Head of caudate nucleus (tissue), 42 donors: ENCODE results near the gene GRIA3.

Experiments
- DNase-seq, 42 donors: peaks; one replicate each; pipeline versions ENCODE4 v3.0.0 to v3.0.0-alpha.2; 2020 to 2021; ENCODE audit warnings: mixed read lengths in 7 of 42
- intact Hi-C: fragments of 100-400 bp; cut with DNase I; formaldehyde crosslinking; loops from one replicate; pipeline ENCODE4 v1.15.0; 2022

Gene GRIA3

DNA sequence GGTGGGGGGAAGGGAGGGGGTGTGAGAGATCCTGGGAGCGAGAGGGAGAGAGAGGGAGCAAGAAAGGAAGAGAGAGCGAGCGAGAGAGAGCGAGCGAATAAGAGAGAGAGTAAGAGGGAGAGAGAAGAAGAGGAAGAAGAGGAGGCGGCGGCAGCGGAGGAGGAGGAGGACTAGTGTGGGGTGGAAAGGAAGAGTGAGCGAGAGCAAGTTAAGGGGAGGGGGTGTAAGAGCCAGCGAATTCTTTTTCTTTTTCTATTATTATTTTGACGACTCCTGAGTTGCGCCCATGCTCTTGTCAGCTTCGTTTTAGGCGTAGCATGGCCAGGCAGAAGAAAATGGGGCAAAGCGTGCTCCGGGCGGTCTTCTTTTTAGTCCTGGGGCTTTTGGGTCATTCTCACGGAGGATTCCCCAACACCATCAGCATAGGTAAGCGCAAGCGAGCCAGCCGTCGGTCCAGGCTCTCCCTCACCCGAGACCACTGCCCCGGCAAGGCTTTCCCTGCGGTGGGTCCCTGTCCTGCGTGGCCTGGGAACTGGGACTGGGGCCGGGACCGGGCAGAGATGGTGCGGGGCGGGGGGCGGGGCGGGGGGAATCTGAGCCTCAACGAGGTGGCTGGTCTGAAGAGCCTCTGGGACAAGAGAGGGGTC lies at the start of gene GRIA3:
Gene GRIA3 (plus strand): TSS at position 60 of the 647 bp plus-strand sequence. CDS start 258 bp downstream, at position 318.
- intact Hi-C loops: loop anchor here (10.0 kb wide), 1 partner anchor 240 kb away; no protein-coding TSS in a partner anchor
- peak in 39 of 42 donors; percentile 17 to 72 (median 46) for DNase-seq

GRCh38 chrX:123138473-123138872 lies 45.6 kb upstream of the GRIA3 start:
- intact Hi-C loops: no loop called here
- DNase-seq: no peak

GRCh38 chrX:123140454-123140853 lies 43.6 kb upstream of the GRIA3 start:
- intact Hi-C loops: no loop called here
- no peak for DNase-seq

DNA sequence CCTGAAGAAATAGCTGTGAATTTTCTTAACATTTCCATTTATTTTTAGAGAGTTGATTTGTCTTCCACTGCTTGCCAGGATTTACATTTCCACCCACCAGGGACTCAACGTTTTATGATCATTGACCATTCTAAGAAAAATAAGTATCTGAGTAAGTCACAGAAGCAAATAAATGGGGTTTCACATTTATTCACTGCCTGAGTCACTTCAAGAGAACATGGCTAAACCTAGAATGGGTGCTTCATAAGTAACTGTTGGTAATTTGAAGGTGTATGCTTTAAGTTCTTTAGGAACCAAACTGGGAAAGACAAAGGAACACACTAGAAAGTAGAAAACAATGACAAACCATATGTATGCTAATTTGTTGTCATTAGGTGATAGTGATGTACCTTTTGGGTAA lies 43.2 kb upstream of the GRIA3 start:
- no peak for DNase-seq
- intact Hi-C loops: no loop called here

DNA sequence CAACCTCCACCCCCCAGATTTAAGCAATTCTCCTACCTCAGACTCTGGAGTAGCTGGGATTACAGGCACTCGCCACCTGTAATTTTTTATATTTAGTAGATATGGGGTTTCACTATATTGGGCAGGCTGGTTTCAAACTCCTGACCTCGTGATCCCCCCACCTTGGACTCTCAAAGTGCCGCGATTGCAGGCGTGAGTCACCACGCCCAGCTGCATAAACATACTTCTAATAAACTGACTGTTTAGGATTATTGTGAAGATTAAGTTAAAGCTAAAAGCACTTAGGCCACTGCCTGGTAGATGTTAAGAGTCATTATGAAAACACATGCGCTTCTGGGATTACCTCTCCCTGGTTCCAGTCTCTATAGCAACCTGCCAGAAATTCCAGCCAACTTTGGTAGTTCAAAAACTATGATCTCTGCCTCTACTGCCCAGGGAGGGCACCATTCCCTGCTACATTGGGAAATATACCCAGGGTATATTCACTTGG lies 30.2 kb upstream of the GRIA3 start:
- DNase-seq: no peak
- intact Hi-C loops: no loop called here

DNA sequence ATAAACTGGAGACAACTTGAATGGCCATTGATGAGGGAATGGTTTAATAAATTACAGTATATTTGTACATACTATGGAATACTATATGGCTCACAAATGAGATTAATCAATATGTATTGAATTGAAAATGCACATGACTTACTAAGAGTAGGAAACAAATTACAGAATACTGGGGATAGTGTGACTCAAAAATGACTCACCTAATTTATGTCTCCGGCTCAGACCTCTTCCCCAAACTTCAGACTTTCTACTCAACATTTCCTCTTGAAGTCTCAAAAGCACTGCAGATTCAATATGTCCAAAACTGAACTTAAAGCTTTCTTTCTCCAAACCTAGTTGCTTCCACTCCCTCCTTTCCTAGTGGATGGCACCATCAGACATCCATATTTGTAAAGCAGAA lies 28.8 kb upstream of the GRIA3 start:
- no peak for DNase-seq
- intact Hi-C loops: no loop called here

GRCh38 chrX:123157586-123157985 lies 26.5 kb upstream of the GRIA3 start:
- intact Hi-C loops: no loop called here
- no peak for DNase-seq

- intact Hi-C loops: no loop called here
- no peak for DNase-seq
These were observed 24.7 kb upstream of the GRIA3 start for GRCh38 chrX:123159403-123159802.

DNA sequence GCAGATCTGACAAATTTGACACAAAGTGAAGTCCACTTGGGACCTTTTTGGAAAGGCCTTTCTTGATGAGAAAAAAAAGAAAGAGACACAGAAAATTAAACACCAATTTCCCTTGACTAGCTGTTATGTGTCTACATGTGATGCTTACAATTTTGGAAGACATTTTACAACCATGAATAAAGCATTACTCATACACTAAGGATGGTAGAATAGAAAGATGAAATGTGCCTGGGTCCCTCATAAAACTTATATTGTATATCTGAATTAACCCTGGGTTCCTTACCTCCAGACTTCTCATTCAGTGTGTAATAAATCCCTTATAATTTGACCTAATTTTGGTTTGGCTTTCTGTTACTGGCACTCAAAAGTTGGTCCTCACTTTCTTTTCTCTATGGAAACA lies 16.5 kb upstream of the GRIA3 start:
- no peak for DNase-seq
- intact Hi-C loops: no loop called here

GRCh38 chrX:123169247-123169901 lies 14.7 kb upstream of the GRIA3 start:
- intact Hi-C loops: no loop called here
- no peak for DNase-seq

- intact Hi-C loops: no loop called here
- no peak for DNase-seq
These were observed 13.5 kb upstream of the GRIA3 start for GRCh38 chrX:123170546-123170945.

DNA sequence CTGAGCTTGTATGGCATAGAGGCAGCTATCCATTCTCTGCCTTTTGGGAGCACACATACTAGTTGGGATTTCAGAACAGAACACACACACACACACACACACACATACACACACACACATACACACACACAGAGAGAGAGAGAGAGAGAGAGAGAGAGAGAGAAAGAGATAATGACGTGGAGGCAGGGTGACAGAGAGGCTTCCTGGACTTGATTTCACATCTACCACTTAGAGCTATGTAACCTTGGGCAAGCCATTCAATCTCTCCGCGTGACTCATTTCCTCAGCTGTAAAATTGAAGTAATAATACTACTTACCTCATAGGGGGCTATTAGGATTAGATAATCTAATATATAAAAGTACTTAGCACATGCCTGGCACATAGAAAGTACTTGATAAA lies 12.3 kb upstream of the GRIA3 start:
- intact Hi-C loops: no loop called here
- DNase-seq: no peak

DNA sequence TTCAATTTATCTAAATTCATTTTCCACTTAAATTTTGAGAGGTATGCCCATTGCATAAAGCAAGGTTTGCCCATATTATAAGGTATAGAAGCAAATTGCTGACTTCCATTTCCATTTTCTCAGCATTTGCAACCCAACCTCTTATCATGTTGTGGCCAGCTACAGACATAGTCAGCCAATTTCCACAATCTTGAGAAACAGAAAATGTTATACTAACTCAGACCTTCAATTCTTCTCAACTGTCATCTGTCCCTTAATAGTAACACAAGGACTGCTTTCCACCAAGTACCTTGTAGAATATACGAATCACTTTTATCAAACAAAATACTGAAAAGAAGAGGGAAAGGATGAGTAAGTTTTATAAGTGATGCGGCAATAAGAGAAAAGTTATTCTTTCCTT lies 11.2 kb upstream of the GRIA3 start:
- DNase-seq: no peak
- intact Hi-C loops: no loop called here

DNA sequence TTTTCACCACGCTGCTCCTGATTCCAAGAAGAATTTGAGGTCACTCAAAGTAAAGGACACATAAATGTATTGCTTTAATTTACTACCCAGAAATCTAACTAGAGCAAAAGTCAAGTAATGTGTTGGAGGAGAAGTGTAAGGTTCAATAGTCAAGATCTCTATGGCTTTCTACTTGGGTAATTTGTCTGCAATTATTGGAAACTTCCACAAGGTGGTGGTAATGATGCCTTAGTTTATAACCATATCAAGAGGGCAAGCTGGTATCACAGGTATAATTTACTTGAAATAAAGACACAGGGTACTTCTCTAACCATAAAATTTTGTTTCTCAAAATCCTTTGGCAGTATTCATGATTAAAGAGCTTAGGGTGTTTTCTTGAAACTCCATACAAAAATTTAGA lies 10.2 kb upstream of the GRIA3 start:
- intact Hi-C loops: no loop called here
- DNase-seq: no peak

DNA sequence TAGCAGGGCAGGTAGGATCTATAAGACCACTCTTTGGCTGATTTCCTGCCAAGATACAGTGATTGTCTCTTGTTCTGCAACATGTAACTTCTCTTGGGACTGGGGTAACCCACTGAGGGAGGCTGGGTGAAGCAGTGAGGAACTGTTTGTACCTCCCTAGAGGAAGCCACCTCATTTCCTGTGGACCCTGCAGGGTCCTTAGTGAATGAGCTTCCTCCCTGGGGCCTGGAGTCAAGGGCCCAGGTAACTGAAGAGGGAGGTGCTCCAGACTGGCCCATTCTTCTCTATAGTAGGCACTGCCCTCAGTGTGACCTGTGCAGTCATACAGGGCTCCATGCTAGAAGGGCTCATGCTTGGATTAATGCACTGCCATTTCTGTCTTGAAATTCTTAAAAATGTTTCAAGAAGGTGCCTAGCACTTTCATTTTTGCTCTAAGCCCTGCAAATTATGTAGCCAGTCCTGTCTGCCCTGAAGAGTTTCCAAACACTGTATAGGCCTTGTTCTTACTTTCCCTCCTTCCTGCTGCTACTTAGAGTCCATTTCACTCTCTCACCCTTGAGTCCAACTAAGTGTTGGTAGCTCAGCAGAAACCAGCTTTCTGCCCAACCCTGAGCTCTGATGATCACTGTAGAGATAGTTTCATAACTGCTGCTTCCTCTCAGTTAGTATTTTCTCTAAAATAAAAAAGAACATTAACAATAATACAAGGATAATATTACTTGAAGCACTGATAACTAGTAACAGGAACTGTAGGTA lies 8.5 kb upstream of the GRIA3 start:
- intact Hi-C loops: no loop called here
- no peak for DNase-seq

- DNase-seq: peak in 1 of 42 donors; percentile 5
- intact Hi-C loops: loop anchor here (10.0 kb wide), 1 partner anchor 243 kb away; no protein-coding TSS in a partner anchor
These were observed 2.7 kb upstream of the GRIA3 start for GRCh38 chrX:123181233-123181914.

- DNase-seq: peak in 36 of 42 donors; percentile 15 to 69 (median 42)
- intact Hi-C loops: loop anchor here (10.0 kb wide), 1 partner anchor 240 kb away; no protein-coding TSS in a partner anchor
These were observed 793 bp downstream of the GRIA3 start for GRCh38 chrX:123184866-123185276.

DNA sequence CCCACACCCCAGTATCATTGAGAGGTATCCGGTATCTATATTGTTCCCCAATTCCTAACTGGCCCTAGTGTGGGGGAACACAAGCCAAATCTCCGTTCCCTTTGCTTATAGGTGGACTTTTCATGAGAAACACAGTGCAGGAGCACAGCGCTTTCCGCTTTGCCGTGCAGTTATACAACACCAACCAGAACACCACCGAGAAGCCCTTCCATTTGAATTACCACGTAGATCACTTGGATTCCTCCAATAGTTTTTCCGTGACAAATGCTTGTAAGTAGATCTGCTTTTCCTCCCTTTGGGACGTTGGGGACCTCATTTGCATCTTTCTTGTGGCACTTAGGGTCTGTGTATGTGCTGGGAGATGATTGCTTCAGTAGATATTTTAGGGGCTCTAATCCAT lies 1.6 kb downstream of the GRIA3 start:
- DNase-seq: peak in 5 of 42 donors; percentile 5 to 45 (median 18)
- intact Hi-C loops: loop anchor here (10.0 kb wide), 1 partner anchor 239 kb away; no protein-coding TSS in a partner anchor

DNA sequence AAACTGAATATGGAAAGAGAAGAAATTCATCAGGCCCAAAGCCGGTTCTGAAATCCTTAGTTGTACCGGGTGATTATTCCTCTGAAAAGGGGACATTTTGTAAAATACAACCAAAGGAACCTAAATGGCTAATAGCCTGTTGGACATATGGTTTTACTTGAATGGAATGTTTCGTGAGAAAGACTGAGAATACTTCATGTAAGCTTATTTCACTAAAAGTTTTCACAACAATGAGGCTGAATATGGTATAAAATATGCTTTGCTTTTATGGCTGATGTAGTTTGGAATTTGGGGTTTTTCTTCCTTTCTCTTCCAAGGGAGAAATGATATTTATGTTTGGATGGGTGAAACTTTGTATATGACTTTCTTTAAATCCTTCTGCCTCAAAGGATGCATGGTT lies 2.7 kb downstream of the GRIA3 start:
- intact Hi-C loops: loop anchor here (10.0 kb wide), 1 partner anchor 238 kb away; no protein-coding TSS in a partner anchor
- DNase-seq: no peak
